Smooth muscle cell (in vitro differentiated cells): ENCODE data around the gene OR2V2. TPM values are rescaled to one million over a fixed set of nuclear protein-coding genes. Genes with fewer than 3 reads are reported as not detected.
A peak's percentile ranks its signal among the peaks of the same experiment; 100 is the strongest.

ENCODE experiments used
- DNase-seq: peaks from one replicate; lab custom pipeline; 2025; ENCODE audit not compliant: unreplicated experiment; lab: John Stamatoyannopoulos, UW
- H2AFZ ChIP-seq: fragments of 200-600 bp; sonication (generic); 2 replicates; pipeline ENCODE4 v1.6.0; 2016; ENCODE audit warnings: antibody characterized with exemption, low read depth, mild to moderate bottlenecking
- H3F3A ChIP-seq: fragments of 200-600 bp; sonication (generic); 2 replicates; pipeline ENCODE4 v1.6.0; 2017; ENCODE audit warnings: antibody characterized with exemption, low read depth
- H3K27ac ChIP-seq: fragments of 200-600 bp; sonication (generic); 2 replicates; pipeline ENCODE4 v1.5.1; 2016; ENCODE audit warnings: low read depth, mild to moderate bottlenecking
- H3K27me3 ChIP-seq: fragments of 200-600 bp; sonication (generic); 2 replicates; pipeline ENCODE4 v1.6.1; 2016; ENCODE audit warnings: low read depth, mild to moderate bottlenecking
- H3K36me3 ChIP-seq: fragments of 200-600 bp; sonication (generic); 2 replicates; pipeline ENCODE4 v1.5.1; 2016; ENCODE audit warnings: low read depth
- H3K4me1 ChIP-seq: fragments of 200-600 bp; sonication (generic); 2 replicates; pipeline ENCODE4 v1.5.1; 2016; ENCODE audit warnings: low read depth
- H3K4me2 ChIP-seq: fragments of 200-600 bp; sonication (generic); 2 replicates; pipeline ENCODE4 v1.6.0; 2016; ENCODE audit warnings: mild to moderate bottlenecking
- H3K4me3 ChIP-seq: fragments of 200-600 bp; sonication (generic); 2 replicates; pipeline ENCODE4 v1.5.1; 2016; ENCODE audit warnings: mild to moderate bottlenecking
- H3K79me2 ChIP-seq: fragments of 200-600 bp; sonication (generic); 2 replicates; pipeline ENCODE4 v1.6.0; 2016; ENCODE audit warnings: low read depth, mild to moderate bottlenecking
- H3K9ac ChIP-seq: fragments of 200-600 bp; sonication (generic); 2 replicates; pipeline ENCODE4 v1.6.0; 2016; ENCODE audit warnings: low read depth
- H3K9me3 ChIP-seq: fragments of 200-600 bp; sonication (generic); replicated peaks from 2 replicates; pipeline ENCODE4 v1.5.1; 2016; ENCODE audit warnings: low read depth
- H4K20me1 ChIP-seq: fragments of 200-600 bp; sonication (generic); 2 replicates; pipeline ENCODE4 v1.6.0; 2016; ENCODE audit warnings: low read depth
- CTCF ChIP-seq: fragments of 200-600 bp; sonication (generic); IDR thresholded peaks from 2 replicates; pipeline ENCODE4 v1.5.1; 2017; ENCODE audit warnings: borderline replicate concordance, mild to moderate bottlenecking, antibody characterized with exemption; ENCODE audit not compliant: insufficient read depth, poor library complexity, severe bottlenecking
- WGBS: methylation state at CpG from one replicate; pipeline ENCODE4 v1.1.7; 2016; ENCODE audit warnings: low lambda C conversion rate; 5-methylcytosine and 5-hydroxymethylcytosine counted together
- polyA plus RNA-seq: library from polyadenylated mRNA; unstranded; fragments of >200 nt; fragmentation: Nextera tagmentation; extraction: Ambion mirVana; gene quantifications from 2 replicates; pipeline ENCODE4 v1.2.1, GENCODE V29; 2016
- total RNA-seq: library from RNA; depleted of rRNA; stranded (reverse); fragments of >200 nt; gene quantifications from 2 replicates; pipeline ENCODE4 v1.2.3, GENCODE V29; 2014

Gene OR2V2
- total and polyA plus RNA-seq, 2 experiments from 2014 or later: not detected

GRCh38 chr5:181170996-181171395, 23.6 kb downstream of the OR2V2 start:
- Histone ChIP-seq H3K4me3 (no peak overlapping the region), H3K9me3 (no peaks in the 10 kb centered on the region), H3K79me2 (no peaks in the 10 kb centered on the region), H2AFZ (no peak overlapping the region), H3K27ac (no peak overlapping the region), H3K36me3 (no peaks in the 10 kb centered on the region), H3K27me3 (peaks cover 49% of the 10 kb centered on the region), H3K4me1 (peaks cover 25% of the 10 kb centered on the region), H3K9ac (no peak overlapping the region), H3K4me2 (peak overlapping the region; percentile 39), H4K20me1 (no peaks in the 10 kb centered on the region), H3F3A (peaks cover 28% of the 10 kb centered on the region)
- whole genome bisulfite sequencing: 46% methylated on average over 6 of the region's 6 CpGs
- DNase-seq: no peak
- TF ChIP-seq CTCF: no peak

- WGBS: 60% methylated on average over 3 of the region's 3 CpGs
- H3F3A ChIP-seq: peaks cover 28% of the 10 kb centered on the region
- H3K9me3 ChIP-seq: no peaks in the 10 kb centered on the region
- H3K27me3 ChIP-seq: peaks cover 49% of the 10 kb centered on the region
- H3K79me2 ChIP-seq: no peaks in the 10 kb centered on the region
- no peak overlapping the region for H3K27ac ChIP-seq
- no peak for DNase-seq
- peaks cover 25% of the 10 kb centered on the region for H3K4me1 ChIP-seq
- H2AFZ ChIP-seq: no peak overlapping the region
- H3K4me3 ChIP-seq: no peak overlapping the region
- no peaks in the 10 kb centered on the region for H4K20me1 ChIP-seq
- no peaks in the 10 kb centered on the region for H3K36me3 ChIP-seq
- TF ChIP-seq CTCF: no peak
- no peak overlapping the region for H3K9ac ChIP-seq
- no peak overlapping the region for H3K4me2 ChIP-seq
Observed at GRCh38 chr5:181171782-181172181, 24.4 kb downstream of the OR2V2 start.

GRCh38 chr5:181173027-181173419, 25.6 kb downstream of the OR2V2 start:
- Histone ChIP-seq H2AFZ (peak overlapping the region; percentile 27), H3F3A (peaks cover 22% of the 10 kb centered on the region), H3K36me3 (no peaks in the 10 kb centered on the region), H3K27ac (no peak overlapping the region), H4K20me1 (no peaks in the 10 kb centered on the region), H3K9me3 (no peaks in the 10 kb centered on the region), H3K9ac (no peak overlapping the region), H3K4me3 (peak overlapping the region; percentile 21), H3K27me3 (peaks cover 49% of the 10 kb centered on the region), H3K4me2 (peak overlapping the region; percentile 54), H3K79me2 (no peaks in the 10 kb centered on the region), H3K4me1 (peaks cover 23% of the 10 kb centered on the region)
- DNase-seq: no peak
- no peak for TF ChIP-seq CTCF
- 12% methylated on average over 11 of the region's 11 CpGs for WGBS
